Pancreas (tissue), 10 donors: ENCODE measurements around the gene HOXA2. TPM values are rescaled to one million over a fixed set of nuclear protein-coding genes. Genes with fewer than 3 reads are reported as not detected.

ENCODE experiments used
- ATAC-seq, 4 donors: fragments of 200-7000 bp; cut with Tn5 transposase; one replicate each; pipeline versions ENCODE4 v1.8.0 to v1.9.1; 2020; ENCODE audit warnings: mild to moderate bottlenecking in 4 of 4, moderate library complexity in 4 of 4
- DNase-seq, 6 donors: peaks; one replicate each; pipeline ENCODE4 v3.0.0-alpha.2; 2020
- FAIRE-seq: peaks from 2 replicates; lab custom pipeline; 2012; peaks lifted over from hg19 to GRCh38; lab: Jason Lieb, UNC
- H3K27ac ChIP-seq, 4 donors: fragments of 200-600 bp; sonication (generic); 1 replicate in 3 of 4; 2 replicates in 1 of 4; pipeline versions ENCODE4 v1.5.0 to v1.8.0; 2020
- H3K27me3 ChIP-seq, 4 donors: fragments of 200-600 bp; one replicate each; pipeline ENCODE4 v1.8.0; 2021
- H3K36me3 ChIP-seq, 3 donors: fragments of 200-600 bp; sonication (generic) in 1 of 3; one replicate each; pipeline versions ENCODE4 v1.5.0 to v1.8.0; 2020 to 2021
- H3K4me1 ChIP-seq, 3 donors: fragments of 200-600 bp; one replicate each; pipeline ENCODE4 v1.8.0; 2021
- H3K4me3 ChIP-seq, 4 donors: fragments of 200-600 bp; sonication (generic) in 2 of 4; one replicate each; pipeline versions ENCODE4 v1.5.0 to v1.8.0; 2020 to 2021
- H3K9me3 ChIP-seq, 4 donors: fragments of 200-600 bp; one replicate each; pipeline ENCODE4 v1.8.0; 2021
- WGBS, 2 donors: extraction: QIAGEN DNeasy Blood & Tissue Kit; methylation state at CpG; one replicate each; pipeline ENCODE4 v1.1.7; 2013; 5-methylcytosine and 5-hydroxymethylcytosine counted together
- intact Hi-C, 3 donors: fragments of 100-400 bp; cut with DNase I; formaldehyde crosslinking; loops; one replicate each; pipeline versions ENCODE4 v1.11.1 to v1.14.2; 2022
- polyA plus RNA-seq, 2 donors: library from polyadenylated mRNA; stranded (reverse); fragments of 200-250 nt; gene quantifications; one replicate each; pipeline ENCODE4 v1.2.3, GENCODE V29; 2013
- total RNA-seq, 6 donors: library from RNA; stranded (reverse); fragmentation: NEBNext Ultra II Directional in 4 of 6; extraction: Animal tissue kit (Norgen Biotek cat#: 25700) in 4 of 6; gene quantifications; one replicate each; pipeline versions ENCODE4 v1.2.1 to v1.2.4, GENCODE V29; 2021 to 2023
- TF ChIP-seq, protein P1 (sequence below), 4 donors: fragments of 200-600 bp; sonication (generic) in 3 of 4; IDR thresholded peaks; one replicate each; pipeline versions ENCODE4 v1.5.0 to v1.8.0; 2021; ENCODE audit warnings: antibody characterized with exemption in 4 of 4
- donor health status: healthy with polysubstance abuse.
- donor health status: DM: no; HTN: no; CAD: no; lungs with moderate emphysema.
- donor health status: DM: no; HTN: no; CAD: no.
- donor health status: control.
- donor health status: control.
- donor health status: Bipolar disorder and iron deficiency.
- donor health status: DM: yes; HTN: yes; CAD: no.
- donor health status: DM: no; HTN: no; CAD: no.
- donor health status: DM: no; HTN: no; CAD: no.
- donor health status: DM: yes; HTN: yes; CAD: no.

HOXA2 gene
- total and polyA plus RNA-seq, 8 donors: 0.09 to 0.53 (median 0.27) TPM; not detected in 1

DNA sequence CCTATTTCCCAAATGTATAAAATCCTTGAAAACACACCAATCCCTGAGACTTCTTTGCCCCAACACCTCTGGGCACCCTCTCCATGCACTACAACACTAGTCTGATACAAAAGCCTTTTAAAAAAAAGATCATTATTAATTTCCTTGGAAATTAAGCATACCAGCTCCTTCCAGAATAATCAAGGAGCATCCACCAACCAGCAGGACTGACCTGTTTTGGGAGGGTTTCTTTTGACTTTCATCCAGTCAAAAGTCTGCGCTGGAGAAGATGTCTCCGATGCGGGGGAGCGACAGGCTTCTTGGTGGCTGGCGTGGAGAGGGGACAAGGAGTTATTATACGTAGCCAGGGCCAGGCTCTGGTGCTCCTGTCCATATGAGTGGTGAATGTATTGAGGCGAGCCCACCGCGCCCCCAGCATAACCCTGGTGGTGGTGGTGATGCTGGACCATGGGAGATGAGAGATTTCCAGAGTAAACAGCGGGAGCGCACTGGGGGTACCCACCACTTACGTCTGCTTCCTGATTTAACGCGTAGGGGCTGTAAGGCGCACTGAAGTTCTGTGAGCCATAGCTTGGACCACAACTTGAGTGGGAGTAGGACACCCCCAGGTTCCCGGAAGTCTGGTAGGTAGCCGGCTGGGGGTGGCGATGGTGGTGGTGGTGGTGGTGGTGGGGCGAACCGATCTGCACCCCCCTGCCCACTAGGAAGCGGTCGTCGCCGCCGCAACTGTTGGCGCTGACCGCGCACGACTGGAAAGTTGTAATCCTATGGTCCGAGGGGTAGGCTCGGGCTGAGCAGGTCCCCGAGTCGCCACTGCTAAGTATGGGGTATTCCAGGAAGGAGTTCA is 7.2 kb downstream of the HOXA2 start:
- H3K27ac ChIP-seq: no peak overlapping the region
- H3K9me3 ChIP-seq: no peaks in the 10 kb centered on the region
- TF ChIP-seq, protein P1, sequence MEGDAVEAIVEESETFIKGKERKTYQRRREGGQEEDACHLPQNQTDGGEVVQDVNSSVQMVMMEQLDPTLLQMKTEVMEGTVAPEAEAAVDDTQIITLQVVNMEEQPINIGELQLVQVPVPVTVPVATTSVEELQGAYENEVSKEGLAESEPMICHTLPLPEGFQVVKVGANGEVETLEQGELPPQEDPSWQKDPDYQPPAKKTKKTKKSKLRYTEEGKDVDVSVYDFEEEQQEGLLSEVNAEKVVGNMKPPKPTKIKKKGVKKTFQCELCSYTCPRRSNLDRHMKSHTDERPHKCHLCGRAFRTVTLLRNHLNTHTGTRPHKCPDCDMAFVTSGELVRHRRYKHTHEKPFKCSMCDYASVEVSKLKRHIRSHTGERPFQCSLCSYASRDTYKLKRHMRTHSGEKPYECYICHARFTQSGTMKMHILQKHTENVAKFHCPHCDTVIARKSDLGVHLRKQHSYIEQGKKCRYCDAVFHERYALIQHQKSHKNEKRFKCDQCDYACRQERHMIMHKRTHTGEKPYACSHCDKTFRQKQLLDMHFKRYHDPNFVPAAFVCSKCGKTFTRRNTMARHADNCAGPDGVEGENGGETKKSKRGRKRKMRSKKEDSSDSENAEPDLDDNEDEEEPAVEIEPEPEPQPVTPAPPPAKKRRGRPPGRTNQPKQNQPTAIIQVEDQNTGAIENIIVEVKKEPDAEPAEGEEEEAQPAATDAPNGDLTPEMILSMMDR (IDR thresholded peaks at IDR 0.05): no peak
- no peak for FAIRE-seq
- H3K27me3 ChIP-seq: peaks cover 0 to 73% (median 20%) of the 10 kb centered on the region in 4 donors
- peak overlapping the region in 3 of 4 donors; percentile 5 to 51 (median 36) for H3K4me3 ChIP-seq
- no peaks in the 10 kb centered on the region for H3K36me3 ChIP-seq
- peak in 2 of 6 donors; percentile 14 to 39 for DNase-seq
- WGBS, 2 donors: 8% methylated on average over 33 of the region's 33 CpGs
- intact Hi-C loops: no loop called here
- no peak for ATAC-seq
- H3K4me1 ChIP-seq: peaks cover 0 to 8% (median 4%) of the 10 kb centered on the region in 3 donors

DNA sequence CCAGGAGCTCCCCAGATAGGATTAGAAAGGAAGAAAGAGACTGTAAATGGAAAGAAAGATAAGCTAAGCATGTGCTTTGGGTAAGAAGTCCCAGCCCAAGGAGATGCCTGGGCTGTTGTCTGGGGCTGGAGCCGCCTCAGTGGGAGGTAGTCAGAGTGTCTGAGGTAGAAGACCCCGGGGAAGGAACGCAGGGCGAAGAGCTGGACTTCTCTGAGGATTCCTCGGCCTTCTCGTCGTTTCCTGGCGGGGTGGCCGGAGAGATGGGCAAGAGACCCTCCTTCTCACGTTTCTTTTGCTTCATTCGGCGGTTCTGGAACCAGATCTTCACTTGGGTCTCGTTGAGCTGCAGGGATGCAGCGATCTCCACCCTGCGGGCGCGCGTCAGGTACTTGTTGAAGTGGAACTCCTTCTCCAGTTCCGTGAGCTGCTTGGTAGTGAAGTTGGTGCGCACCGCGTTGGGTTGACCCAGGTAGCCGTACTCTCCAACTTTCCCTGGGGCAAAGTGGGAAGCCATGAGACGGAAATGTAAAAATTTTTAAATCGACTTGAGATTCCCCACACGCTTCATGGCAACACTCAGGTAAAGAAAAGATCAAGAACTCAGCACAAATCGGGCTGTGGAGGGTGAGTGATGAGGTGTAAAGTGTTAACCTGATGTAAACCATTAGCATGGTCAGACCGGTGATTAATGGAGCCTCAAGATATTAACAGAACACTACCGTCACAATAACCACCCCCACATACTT is 8.0 kb downstream of the HOXA2 start:
- WGBS, 2 donors: 23 to 25% methylated on average over 29 of the region's 29 CpGs
- no peak overlapping the region for H3K4me3 ChIP-seq
- H3K27me3 ChIP-seq: peaks cover 0 to 65% (median 15%) of the 10 kb centered on the region in 4 donors

DNA sequence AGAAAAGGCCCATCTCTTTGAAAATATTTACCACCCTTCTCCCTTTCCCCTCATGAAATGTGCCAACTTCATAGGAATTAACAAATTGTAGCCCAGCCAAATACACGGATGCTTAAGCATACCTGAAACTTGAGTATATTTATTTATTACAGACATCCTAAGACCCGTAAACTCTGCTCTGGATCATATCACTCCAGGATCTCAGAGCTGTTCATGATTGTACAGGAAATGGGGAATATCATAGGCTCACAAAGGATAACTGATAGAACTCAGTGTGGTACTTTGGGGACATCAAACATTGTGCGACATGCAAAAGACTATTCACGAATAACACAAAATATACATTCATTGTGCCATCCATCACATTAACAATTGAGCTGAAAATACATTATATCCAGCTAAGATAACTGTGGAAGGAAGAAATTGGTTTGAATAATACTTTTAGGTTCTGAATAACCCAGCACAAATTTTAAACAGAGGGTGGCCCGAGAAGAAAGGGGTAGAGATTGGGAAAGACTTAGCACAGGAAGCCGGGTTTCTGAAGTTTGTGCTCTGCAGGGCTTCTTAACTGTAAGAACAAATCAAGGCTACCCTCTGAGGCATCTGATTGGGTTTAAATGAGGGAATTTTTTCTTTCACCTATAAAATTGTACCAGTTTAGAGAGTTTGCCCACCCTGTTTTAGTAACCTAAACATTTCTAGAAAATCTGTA is 9.1 kb downstream of the HOXA2 start:
- H3K27me3 ChIP-seq: peaks cover 0 to 69% (median 13%) of the 10 kb centered on the region in 4 donors
- no peak overlapping the region for H3K27ac ChIP-seq
- TF ChIP-seq, protein P1 (IDR thresholded peaks at IDR 0.05): no peak
- no peaks in the 10 kb centered on the region for H3K36me3 ChIP-seq
- intact Hi-C loops: no loop called here
- ATAC-seq (no peak), DNase-seq (no peak), FAIRE-seq (no peak)
- no peaks in the 10 kb centered on the region for H3K4me1 ChIP-seq
- H3K4me3 ChIP-seq: no peak overlapping the region
- H3K9me3 ChIP-seq: no peaks in the 10 kb centered on the region
- WGBS, 2 donors: 48 to 57% methylated on average over 6 of the region's 6 CpGs

More for the DNA sequence above, 8.0 kb downstream of the HOXA2 start:
- intact Hi-C loops: no loop called here
- DNase-seq (no peak), ATAC-seq (no peak), FAIRE-seq (no peak)
- H3K36me3 ChIP-seq: no peaks in the 10 kb centered on the region
- H3K4me1 ChIP-seq: peaks cover 0 to 3% (median 2%) of the 10 kb centered on the region in 3 donors
- no peak overlapping the region for H3K27ac ChIP-seq
- no peaks in the 10 kb centered on the region for H3K9me3 ChIP-seq
- TF ChIP-seq, protein P1 (IDR thresholded peaks at IDR 0.05): no peak

DNA sequence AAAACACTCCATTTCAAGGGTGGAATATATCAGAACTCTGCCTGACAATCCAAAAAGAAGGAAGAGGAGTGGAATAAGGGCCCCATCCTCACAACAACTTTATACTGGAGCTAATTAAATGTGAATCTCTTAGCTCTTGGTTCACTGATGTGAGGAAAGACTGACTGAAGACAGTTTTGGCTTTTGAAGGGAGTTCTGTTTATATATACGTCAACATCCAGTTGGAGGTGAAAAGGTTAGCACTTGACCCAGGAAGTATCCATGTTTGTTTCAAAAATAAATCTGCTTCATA is 9.7 kb downstream of the HOXA2 start:
- Histone ChIP-seq H3K27me3 (peaks cover 0 to 65% (median 10%) of the 10 kb centered on the region in 4 donors), H3K4me1 (no peaks in the 10 kb centered on the region)
- WGBS, 2 donors: 71 to 77% methylated on average over 1 of the region's 1 CpG

More for the DNA sequence above, 9.7 kb downstream of the HOXA2 start:
- Histone ChIP-seq H3K36me3 (no peaks in the 10 kb centered on the region), H3K9me3 (no peaks in the 10 kb centered on the region), H3K27ac (no peak overlapping the region), H3K4me3 (no peak overlapping the region)
- DNase-seq (no peak), ATAC-seq (no peak), FAIRE-seq (no peak)
- intact Hi-C loops: no loop called here
- TF ChIP-seq, protein P1 (IDR thresholded peaks at IDR 0.05): no peak
